Measurements from ENCODE around the gene VSIG1. TPM values are rescaled to one million over a fixed set of nuclear protein-coding genes. Genes with fewer than 3 reads are reported as not detected.
A peak's percentile ranks its signal among the peaks of the same experiment; 100 is the strongest.

Gene VSIG1
- total and polyA plus RNA-seq, 2 experiments from 2014 or later = 1.2 to 1.7 TPM

DNA sequence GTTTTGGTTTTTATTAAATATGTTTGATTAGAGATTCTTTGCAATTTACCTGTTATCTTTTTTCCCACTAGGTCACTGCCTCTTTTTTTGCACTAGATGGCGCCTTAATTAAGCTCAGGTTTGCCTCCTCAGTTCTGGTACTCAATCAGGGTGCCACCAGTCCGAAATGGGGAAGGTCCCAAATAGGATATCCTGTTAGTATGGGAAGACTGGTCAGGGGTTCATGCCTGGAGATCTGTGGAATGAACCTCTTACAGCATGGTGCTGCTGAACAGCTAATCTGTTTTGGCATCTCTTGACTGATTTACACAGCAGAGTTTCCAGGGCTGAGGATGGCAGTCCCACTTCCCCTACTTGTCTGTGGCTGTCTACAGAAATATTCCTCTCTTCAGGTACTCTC lies 24.2 kb upstream of the VSIG1 start:
- Histone ChIP-seq H3K79me2 (replicated peaks; ENCODE audit: insufficient read depth) (no peaks in the 10 kb centered on the region), H3K27ac (ENCODE audit: low read depth) (no peak overlapping the region), H3K9me2 (ENCODE audit: insufficient read depth) (no peaks in the 10 kb centered on the region), H3K4me1 (ENCODE audit: insufficient read depth) (no peaks in the 10 kb centered on the region), H4K20me1 (replicated peaks; ENCODE audit: insufficient read depth) (no peaks in the 10 kb centered on the region), H3K36me3 (ENCODE audit: insufficient read depth) (no peaks in the 10 kb centered on the region), H3K4me3 (no peak overlapping the region), H3F3A (replicated peaks; ENCODE audit: low read depth) (no peaks in the 10 kb centered on the region), H3K27me3 (ENCODE audit: insufficient read depth) (no peaks in the 10 kb centered on the region), H2AFZ (no peak overlapping the region), H3K4me2 (no peak overlapping the region)
- Mint-ChIP-seq H3K27ac (no peak overlapping the region), H3K4me1 (peaks cover under 1% of the 10 kb centered on the region; the same call in 1 of the 3 replicates), H3K4me3 (no peak overlapping the region), H3K36me3 (ENCODE audit: low read depth) (no peaks in the 10 kb centered on the region), H3K27me3 (ENCODE audit: insufficient read depth, low read depth, poor library complexity) (peaks cover 3% of the 10 kb centered on the region), H3K9me3 (no peaks in the 10 kb centered on the region; the same call in 2 of the 3 replicates)
- ATAC-seq (no peak), DNase-seq (ENCODE audit: low spot score) (peak; percentile 50)
- TF ChIP-seq, protein P1, sequence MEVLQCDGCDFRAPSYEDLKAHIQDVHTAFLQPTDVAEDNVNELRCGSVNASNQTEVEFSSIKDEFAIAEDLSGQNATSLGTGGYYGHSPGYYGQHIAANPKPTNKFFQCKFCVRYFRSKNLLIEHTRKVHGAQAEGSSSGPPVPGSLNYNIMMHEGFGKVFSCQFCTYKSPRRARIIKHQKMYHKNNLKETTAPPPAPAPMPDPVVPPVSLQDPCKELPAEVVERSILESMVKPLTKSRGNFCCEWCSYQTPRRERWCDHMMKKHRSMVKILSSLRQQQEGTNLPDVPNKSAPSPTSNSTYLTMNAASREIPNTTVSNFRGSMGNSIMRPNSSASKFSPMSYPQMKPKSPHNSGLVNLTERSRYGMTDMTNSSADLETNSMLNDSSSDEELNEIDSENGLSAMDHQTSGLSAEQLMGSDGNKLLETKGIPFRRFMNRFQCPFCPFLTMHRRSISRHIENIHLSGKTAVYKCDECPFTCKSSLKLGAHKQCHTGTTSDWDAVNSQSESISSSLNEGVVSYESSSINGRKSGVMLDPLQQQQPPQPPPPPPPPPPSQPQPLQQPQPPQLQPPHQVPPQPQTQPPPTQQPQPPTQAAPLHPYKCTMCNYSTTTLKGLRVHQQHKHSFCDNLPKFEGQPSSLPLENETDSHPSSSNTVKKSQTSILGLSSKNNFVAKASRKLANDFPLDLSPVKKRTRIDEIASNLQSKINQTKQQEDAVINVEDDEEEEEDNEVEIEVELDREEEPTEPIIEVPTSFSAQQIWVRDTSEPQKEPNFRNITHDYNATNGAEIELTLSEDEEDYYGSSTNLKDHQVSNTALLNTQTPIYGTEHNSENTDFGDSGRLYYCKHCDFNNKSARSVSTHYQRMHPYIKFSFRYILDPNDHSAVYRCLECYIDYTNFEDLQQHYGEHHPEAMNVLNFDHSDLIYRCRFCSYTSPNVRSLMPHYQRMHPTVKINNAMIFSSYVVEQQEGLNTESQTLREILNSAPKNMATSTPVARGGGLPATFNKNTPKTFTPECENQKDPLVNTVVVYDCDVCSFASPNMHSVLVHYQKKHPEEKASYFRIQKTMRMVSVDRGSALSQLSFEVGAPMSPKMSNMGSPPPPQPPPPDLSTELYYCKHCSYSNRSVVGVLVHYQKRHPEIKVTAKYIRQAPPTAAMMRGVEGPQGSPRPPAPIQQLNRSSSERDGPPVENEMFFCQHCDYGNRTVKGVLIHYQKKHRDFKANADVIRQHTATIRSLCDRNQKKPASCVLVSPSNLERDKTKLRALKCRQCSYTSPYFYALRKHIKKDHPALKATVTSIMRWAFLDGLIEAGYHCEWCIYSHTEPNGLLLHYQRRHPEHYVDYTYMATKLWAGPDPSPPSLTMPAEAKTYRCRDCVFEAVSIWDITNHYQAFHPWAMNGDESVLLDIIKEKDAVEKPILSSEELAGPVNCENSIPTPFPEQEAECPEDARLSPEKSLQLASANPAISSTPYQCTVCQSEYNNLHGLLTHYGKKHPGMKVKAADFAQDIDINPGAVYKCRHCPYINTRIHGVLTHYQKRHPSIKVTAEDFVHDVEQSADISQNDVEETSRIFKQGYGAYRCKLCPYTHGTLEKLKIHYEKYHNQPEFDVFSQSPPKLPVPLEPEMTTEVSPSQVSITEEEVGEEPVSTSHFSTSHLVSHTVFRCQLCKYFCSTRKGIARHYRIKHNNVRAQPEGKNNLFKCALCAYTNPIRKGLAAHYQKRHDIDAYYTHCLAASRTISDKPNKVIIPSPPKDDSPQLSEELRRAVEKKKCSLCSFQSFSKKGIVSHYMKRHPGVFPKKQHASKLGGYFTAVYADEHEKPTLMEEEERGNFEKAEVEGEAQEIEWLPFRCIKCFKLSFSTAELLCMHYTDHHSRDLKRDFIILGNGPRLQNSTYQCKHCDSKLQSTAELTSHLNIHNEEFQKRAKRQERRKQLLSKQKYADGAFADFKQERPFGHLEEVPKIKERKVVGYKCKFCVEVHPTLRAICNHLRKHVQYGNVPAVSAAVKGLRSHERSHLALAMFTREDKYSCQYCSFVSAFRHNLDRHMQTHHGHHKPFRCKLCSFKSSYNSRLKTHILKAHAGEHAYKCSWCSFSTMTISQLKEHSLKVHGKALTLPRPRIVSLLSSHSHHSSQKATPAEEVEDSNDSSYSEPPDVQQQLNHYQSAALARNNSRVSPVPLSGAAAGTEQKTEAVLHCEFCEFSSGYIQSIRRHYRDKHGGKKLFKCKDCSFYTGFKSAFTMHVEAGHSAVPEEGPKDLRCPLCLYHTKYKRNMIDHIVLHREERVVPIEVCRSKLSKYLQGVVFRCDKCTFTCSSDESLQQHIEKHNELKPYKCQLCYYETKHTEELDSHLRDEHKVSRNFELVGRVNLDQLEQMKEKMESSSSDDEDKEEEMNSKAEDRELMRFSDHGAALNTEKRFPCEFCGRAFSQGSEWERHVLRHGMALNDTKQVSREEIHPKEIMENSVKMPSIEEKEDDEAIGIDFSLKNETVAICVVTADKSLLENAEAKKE (CRISPR knock-in tag; IDR thresholded peaks at IDR 0.05) = no peak
- TF ChIP-seq NANOG (IDR thresholded peaks at IDR 0.05; ENCODE audit: borderline replicate concordance) (no peak), ZNF331 (CRISPR knock-in tag; IDR thresholded peaks at IDR 0.05; ENCODE audit: low read depth) (no peak)
- TF ChIP-seq, protein P2, sequence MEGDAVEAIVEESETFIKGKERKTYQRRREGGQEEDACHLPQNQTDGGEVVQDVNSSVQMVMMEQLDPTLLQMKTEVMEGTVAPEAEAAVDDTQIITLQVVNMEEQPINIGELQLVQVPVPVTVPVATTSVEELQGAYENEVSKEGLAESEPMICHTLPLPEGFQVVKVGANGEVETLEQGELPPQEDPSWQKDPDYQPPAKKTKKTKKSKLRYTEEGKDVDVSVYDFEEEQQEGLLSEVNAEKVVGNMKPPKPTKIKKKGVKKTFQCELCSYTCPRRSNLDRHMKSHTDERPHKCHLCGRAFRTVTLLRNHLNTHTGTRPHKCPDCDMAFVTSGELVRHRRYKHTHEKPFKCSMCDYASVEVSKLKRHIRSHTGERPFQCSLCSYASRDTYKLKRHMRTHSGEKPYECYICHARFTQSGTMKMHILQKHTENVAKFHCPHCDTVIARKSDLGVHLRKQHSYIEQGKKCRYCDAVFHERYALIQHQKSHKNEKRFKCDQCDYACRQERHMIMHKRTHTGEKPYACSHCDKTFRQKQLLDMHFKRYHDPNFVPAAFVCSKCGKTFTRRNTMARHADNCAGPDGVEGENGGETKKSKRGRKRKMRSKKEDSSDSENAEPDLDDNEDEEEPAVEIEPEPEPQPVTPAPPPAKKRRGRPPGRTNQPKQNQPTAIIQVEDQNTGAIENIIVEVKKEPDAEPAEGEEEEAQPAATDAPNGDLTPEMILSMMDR (conservative IDR thresholded peaks at IDR 0.05; ENCODE audit: low read depth in 2 of 2) = peak; percentile 54 to 63
